ENCODE data around the gene FERMT3. TPM values are rescaled to one million over a fixed set of nuclear protein-coding genes. Genes with fewer than 3 reads are reported as not detected.
"Not testable (repeated sequence)": the region's sequence is repeated elsewhere in the genome, so short reads cannot be mapped to it uniquely, and the experiment has no call there.

Gene FERMT3
- polyA plus RNA-seq (2013, experiment 1 of 2; ENCODE audit: insufficient read length): 1.3 TPM
- 2.2 TPM for polyA plus RNA-seq (2013, experiment 2 of 2; ENCODE audit: insufficient read length)

DNA sequence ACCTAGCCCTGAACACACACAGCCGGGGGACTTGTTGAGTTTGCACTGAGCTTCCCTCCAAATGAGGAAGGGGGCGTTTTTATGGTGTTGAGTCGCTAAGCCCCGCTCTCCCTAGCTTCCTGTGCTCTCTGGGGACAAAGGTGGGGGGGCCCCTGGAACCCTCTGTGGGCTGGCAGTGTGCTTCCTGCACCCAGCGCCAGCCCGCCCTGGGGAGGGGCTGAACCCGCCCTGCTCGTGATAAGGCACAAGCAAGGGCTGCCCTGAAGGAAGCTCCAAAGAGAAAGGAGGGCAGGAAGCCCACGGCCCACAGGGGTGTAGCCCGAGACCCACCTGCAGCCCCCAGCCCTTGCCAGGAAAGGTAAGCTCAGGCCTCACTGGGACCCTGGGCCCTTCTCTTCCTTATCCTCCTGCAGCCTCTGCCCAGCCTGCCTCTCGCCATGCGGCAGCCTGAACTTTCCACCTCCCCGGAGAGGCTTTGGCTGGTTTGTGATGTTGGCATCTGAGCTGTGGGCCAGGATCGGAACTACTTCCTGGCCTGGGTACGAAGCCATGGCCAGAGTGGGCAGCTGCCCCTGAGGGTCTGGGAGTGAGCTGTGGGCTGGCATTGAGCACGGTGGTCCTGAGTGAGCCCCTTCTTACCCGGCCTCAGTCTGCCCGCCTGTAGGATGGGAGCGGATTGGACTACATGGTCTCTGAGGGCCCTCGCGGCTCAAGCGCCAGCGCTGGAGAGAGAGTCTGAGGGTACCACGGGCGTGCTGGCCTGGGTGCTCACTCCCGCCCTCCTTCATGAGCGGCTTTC lies at the start of gene FERMT3:
Gene FERMT3 (plus strand): TSS at position 265 of the 799 bp plus-strand sequence. CDS start 644 bp downstream, outside the sequence.
- no peak for DNase-seq

DNA sequence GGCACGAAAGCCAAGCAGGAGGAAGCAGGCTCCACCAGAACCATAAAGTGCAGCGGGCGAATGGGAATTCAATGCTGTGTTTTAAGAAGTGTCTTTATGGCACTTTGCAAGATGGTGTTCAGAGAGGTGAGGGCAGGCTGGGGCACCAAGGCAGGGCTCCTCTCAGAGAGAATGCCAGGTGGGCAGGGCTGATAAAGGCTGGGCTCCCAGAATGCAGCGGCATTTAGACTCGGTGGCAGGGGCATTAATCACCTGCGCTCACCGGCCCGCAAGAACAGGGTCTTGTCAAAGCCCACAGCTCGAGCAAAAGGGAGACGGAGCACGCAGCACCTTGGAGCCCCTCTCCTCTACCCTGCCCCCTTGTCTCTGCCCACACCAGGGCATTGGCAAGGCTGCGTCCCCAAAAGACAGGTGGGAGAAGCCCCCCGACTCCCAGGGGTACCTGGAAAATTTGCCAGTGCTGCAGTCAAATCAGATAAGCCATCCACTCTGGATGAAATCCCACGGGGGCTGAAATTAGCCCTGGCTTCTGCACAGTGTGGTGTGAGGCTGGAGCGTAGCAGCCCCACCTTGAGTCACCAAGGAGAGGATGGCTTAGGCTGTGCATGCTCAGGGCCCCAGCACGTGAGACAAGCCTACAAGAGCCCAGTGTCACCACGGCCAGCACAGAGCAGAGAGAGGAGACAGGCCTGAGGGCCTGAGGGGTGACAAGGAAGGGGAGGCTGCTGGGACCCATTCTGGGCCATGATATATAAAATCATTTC lies 48.7 kb upstream of the FERMT3 start:
- DNase-seq: no peak

DNA sequence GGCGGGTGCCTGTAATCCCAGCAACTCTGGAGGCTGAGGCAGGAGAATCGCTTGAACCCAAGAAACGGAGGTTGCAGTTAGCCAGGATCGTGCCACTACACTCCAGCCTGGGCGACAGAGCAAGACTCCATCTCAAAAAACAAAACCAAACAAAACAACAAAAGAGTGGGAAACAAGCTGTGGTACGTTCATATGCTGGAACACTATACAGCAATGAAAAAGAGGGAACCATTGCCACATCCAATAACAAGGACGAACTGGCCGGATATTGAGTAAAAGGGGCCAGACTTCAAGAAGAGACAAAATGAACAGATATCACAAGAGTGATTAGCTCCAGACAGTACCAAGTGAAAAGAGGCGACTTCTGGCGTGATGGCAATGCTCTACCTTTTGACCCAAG lies 45.5 kb upstream of the FERMT3 start:
- DNase-seq: no peak

DNA sequence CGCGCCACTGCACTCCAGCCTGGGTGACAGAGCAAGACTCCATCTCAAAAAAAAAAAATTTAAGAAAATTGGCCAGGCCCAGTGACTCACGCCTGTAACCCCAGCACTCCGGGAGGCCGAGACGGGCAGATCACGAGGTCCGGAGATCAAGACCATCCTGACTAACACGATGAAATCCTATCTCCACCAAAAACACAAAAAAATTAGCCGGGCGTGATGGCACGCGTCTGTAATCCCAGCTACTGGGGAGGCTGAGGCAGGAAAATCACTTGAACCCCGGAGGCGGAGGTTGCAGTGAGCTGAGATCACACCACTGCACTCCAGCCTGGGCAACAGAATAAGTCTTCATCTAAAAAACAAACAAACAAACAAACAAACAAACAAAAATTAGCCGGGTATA lies 43.8 kb upstream of the FERMT3 start:
- DNase-seq: not testable (repeated sequence)

DNA sequence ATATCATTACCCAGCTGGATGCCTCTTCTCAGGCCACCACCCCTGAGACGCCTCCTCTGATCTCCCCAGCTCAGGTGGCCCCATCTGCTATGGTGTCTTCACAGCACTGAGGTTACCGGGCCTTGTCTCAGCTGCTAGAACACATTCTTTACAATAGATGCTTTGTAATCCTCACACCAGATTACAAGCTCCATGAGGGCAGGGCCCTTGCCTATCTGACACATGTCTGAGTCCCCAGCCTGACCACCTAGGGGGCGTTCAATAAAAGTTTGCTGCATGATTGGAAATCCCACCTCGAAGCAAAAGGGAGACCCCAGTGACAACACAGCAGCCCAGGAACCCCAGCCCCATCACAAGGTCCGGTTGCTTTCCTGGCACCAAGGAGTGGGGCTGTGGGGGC lies 42.6 kb upstream of the FERMT3 start:
- no peak for DNase-seq

DNA sequence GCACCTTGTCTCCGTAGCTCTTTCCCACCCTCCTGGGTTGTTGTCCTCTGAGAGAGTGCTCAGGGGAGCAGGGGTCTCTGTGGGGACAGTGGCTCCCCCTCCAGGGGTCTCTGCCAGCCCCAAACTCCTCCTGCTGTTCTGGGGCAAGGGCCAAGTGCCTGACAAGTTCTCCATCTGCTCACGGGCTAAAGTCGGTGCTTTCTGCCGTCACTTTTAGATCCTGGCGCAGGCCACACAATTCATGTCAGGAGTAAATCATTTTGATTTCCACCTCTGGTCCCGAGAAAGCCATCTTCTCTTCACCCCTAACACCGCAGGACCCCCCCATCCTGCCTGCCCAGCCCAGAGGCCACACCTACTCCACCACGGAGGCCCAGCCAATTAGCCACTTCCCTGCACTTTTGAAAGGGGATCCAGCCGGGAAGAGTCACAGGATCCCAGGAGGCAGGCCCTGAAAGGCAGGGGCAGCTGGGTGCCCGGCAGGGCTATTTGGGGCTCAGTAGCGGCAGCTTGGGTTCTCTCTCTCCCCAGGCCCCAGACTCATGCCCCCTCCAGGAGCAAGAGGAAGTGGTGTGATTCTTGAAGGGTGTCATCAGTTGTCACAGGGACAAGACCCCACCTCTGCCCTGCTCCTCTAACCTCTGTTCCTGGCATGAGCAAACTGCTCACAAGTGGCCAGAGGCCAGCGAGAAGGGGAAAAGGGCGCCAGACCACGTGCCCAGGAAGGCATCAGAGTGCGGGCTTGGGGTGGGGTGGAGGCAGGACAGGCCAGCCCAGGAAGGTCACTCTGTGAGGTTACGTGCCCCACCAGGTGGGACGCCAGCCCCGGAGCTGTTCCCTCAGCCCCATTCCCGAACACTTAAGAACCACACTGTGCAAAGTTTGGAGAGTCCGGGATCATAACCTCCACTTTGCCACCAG lies 41.9 kb upstream of the FERMT3 start:
- peak; percentile 12 for DNase-seq

DNA sequence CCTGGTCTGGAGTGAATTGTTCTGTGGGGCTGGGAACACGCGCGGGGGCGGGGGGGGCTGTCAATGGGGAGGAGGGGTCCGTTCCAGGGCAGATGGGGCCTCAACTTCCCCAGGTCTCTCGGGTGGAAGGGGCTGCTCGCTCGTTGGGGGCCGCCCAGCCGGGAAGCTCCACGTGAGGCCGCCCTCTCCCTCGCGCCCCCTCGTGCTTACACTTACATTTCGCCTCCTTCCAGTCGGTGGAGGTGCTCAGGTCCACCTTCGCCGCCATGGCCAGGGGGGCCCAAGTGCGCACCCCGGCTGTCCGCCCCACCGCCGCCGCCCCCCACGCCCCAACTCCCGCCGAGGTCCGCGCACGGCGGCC lies 41.1 kb upstream of the FERMT3 start:
- no peak for DNase-seq

DNA sequence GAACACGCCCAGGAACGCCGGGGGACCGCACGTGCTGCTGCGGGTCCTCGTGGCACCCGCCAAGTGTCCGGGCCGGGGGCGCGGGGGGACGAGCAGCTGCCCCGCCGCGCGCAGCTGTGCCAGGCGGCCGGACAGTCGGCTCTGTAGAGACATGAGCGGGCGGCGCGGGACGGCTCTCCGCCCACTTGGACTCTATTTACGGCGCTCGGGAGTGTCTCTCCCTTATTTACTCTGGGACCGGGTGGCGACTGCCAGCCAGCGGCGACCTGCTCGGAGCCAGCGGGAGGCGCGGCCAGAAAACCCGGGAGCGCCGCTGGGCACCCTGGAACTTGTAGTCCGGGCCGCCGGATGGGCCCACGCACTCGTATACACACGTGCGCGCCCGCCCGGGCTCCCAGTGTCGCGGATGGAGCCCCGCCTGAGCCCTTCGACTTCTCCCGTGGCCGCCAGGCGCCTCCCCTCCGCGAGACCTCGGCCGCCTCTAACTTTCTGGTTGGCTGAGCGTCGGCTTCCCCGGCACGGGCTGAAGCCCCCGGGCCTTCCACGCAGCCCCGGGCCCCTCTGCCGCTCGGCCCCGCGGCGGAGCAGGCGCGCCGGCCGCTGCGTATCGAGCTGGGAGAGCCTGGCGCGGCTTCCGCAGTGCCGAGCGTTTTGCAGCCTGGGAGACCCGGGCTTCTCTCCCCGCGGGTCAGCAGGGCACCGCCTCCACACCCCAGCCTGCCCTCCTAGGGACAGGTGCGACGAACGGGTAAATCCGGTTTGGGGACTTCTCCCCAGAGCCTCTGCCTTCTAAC lies 40.5 kb upstream of the FERMT3 start, which contains the start of gene MACROD1:
Gene MACROD1 (minus strand): TSS at position 272 of the 794 bp plus-strand sequence. CDS start 119 bp downstream, at position 153.
- DNase-seq: peak; percentile 79

DNA sequence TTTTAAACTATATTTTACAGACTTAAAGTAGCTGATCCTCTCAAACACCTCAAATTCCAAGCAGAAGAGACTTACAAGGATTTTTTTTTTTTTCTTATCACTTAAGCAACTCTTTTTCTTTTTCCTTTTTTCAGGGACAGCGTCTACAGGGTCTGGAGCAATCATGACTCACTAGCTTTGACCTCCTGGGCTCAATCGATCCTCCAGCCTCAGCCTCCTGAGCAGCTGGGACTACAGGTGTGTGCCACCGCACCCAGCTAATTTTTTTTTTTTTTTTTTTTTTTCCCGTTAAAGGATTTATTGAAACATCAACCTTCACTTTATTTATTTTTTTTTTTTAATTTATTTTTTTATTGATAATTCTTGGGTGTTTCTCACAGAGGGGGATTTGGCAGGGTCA lies 36.1 kb upstream of the FERMT3 start:
- no peak for DNase-seq

DNA sequence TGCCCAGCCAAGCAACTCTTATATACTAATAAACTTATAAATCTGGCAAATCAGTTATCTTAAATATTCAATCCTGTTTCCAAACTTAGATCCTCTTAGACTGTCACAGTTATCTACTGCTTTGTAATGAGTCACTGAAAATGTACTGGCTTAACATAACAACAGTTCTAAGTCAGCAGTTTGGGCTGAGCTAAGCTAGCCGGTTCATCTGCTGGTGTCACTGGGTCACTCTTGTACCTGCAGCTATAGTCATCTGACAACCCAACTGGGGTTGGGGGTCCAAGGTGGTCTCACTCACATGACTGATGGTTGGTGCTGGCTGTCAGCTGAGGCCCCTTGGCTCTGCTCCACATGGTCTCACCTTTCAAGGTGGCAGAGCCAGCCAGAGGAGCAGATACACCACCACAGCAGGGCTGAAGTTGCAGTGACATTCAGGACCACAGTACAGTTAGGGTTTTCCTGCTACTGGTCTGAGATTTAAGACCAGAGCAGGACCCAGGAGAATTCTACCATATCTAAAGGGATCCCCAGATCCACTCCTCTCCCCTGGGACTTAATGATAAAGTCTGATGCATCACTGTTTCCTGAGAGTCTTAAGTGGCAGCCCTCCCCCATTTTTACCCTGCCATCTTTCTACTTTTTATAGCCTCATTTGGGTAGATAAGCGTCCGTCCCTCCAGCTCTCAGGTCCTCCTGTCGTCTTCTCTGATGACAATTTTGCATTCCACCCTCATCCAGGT lies 32.7 kb upstream of the FERMT3 start:
- no peak for DNase-seq

DNA sequence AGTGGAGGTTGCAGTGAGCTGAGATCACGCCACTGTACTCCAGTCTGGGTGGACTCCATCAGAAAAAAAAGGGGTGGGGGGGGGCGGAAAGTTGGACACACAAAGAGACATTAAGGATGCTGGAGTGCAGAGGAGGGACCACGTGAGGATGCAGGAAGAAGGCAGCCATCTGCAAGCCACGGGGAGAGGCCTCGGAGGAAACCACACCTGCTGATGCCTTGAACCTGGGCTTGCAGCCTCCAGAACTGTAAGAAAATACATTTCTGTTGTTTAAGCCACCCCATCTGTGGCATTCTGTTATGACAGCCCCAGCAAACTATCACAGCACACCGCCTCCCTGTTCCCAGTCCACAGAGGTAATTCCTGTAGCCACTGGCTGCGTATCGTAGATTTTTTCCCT lies 29.8 kb upstream of the FERMT3 start:
- no peak for DNase-seq

DNA sequence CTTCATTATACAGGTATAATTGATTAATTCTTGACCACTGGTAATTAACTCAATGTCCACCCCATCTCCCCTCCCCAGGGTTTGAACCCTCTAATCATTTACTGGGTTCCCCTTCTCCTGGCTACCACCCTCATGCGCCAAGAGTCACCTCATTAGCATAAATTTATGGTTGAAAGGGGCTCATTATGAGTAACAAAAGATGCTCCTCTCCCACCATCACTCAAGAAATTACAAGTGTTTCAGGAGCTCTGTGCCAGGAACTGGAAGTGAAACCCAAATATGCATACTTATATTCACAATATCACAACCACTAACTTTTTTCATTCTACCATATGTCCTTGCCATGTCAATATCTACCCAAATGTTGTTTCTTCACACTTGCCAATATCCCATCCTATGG lies 28.3 kb upstream of the FERMT3 start:
- DNase-seq: no peak

DNA sequence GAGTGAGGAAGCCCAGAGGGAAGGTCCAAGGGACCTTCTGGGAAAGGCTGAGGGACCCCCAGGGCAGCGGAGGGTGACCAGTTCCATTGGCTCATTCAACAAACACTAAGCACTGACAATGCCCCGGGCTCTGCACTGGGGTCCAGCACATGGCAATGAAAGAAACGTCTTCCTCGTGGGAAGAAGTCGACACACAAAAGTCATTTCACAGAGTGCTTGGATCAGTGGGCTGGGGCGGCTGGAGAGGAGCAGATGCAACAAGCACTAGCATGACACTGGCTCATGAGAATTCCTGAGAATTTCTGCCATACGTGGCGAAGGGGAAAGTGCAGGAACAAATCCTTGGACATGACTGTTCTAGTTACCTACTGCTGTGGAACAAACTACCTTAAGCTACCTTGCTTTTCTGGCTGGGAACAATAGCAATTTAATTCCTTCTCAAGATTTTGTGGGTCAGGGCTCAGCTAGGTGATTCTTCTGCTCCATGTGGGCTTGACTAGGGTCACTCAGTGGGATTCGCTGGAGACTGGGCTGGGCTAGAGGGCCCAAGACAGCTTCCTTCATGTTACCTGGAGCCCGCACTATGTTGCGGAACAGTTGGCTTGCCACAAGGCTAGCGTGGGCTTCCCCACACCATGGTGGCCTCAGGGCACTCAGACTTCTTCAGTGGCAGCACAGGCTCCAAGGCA lies 27.4 kb upstream of the FERMT3 start:
- no peak for DNase-seq

DNA sequence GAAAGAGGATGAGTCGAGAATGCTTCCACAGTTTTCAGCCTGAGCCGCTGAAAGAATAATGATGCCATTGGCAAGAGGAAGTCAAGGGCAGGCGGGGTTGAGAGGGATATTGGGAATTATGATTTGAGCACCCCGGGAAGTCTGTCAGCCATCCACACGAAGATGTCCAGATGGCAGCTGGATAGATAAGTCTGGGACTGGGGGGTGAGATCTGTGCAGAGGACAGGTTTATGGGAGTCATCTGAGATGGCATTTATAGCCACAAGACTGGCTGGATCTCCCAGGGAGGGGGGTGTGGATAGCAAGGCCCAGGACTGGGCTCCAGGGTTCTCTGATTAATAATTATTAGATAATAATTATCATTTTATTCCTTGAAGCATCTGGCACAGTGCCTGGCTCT lies 25.6 kb upstream of the FERMT3 start:
- DNase-seq: no peak

DNA sequence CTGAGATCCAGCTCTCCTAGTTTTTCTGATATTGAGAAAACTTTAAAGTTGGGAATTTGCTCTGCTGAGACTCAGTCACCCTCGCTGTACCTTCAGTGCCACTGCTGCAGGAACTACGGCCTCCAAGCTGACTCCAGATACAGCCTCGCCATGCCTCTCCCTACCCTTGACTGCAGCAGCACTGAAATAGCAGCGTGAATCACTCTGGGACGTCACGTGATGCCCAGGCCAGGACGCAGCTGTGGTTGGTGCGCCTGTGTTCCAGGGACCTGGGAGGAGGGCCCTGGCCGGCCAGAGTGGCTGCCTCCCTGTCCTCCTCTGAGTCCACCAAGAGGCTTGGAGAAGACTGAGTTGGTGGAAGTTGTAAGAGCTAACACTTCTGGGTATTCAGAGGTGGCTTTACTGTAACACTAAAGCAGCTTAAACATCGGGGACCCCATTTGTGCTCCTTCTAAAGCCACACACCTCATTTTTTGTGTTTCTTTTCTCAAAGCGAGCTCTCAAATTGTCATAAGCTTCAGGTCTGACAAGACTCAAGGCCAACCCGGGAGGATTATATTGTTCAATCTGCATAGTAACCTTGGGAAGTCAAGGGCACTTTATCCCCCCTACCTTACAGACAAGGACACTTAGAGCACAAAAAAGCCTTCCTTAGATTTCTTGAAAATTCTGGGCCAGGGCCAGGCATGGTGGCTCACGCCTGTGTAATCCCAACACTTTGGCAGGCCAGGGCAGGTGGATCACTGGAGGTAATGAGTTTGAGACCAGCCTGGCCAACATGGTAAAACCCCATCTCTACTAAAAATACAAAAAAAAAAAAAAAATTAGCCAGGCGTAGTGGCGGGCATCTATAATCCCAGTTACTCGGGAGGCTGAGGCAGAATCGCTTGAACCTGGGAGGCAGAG lies 24.8 kb upstream of the FERMT3 start:
- peak; percentile 90 for DNase-seq

DNA sequence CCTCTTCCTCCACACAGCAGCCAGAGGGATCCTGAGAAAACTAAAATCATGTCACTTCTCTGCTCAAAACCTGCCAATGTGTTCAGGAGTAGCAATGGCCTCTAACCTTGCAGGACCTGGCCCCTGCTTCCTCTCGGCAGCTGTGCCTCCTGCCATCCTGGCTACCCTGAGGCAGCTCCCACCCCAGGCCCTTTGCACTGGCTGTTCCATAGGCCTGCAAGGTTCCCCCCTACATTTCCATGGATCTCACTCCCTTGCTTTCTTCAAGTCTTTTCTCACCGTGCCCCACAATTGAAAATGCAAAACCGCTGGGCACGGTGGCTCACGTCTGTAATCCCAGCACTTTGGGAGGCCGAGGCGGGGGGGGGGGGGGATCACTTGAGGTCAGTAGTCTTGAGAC lies 22.6 kb upstream of the FERMT3 start:
- no peak for DNase-seq

DNA sequence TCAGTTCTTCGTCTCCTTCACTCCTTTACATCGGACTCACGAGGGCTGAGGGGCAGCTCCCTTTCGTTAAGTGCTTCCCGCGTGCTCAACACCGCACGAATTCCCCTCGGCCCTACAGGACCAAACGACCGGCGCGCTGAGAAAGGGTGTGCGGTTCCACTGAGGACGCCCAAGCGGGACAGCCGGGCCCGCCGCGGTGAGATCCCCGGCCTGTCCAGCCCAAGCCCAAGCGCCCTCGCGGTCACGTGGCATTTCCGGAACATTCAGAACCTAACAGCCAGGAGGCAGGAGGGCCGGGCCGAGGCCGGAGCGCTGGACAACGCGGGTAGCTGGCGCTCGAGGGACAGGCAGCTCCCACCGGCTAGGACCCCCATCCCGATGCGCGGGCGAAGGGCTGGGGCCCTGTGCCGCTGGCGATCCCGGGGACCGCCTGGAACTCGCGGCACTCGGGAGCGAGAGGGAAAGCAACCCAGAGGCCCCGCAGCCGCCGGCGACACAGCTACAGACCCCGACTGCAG lies 21.3 kb upstream of the FERMT3 start:
- DNase-seq: peak; percentile 76

DNA sequence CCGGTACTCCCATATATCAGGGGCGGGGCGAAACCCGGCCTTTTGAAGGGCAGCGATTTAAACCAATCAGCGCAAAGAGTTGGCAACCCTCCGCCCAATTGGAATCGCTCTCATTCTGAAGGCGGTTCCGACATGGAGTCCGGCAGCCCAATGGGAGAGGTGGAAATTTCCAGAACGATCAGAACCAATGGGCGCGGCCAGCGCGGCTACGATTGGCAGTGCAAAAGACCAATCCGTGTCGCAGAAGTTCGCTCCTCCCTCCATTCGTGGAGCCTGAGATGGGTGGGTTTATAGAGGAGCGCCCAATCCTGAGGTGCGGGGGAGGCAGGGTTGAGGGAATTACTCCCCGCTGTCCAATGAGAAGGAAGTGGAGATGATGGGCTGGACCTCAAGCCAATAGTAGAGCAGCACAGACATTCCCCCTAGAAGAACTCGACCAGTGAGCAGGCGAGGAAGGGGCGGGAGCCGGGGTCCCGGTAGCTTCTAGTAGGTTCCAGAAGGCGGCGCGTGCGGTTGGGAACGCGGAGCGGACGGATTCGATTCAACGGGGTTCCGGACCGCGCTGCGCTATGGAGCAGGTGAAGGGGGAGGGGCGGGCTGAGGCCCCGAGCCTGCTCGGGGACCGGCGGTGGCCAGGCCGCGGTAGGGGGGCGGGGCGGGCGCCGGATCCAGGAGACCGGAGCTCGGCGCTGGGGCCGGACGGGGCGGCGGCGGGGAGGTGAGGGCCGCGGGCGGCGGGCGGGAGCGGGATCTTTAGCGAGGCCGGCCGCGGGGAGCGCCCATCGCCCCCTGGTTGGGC lies 20.6 kb upstream of the FERMT3 start, which contains the start of gene STIP1:
Gene STIP1 (plus strand): TSS at position 479 of the 799 bp plus-strand sequence. CDS start 91 bp downstream, at position 570.
- peak; percentile 100 for DNase-seq

Data from fibroblast of skin of abdomen (primary cell).